Mesenchymal stem cell (in vitro differentiated cells and primary cell): ENCODE data around the gene ZNF23.
A peak's percentile ranks its signal among the peaks of the same experiment; 100 is the strongest.

Experiments used
- DNase-seq: peaks from one replicate; pipeline ENCODE4 v3.0.0-alpha.2; 2013
- H2AFZ ChIP-seq: one replicate; pipeline ENCODE4 v1.6.1; 2013; ENCODE audit warnings: low read depth, mild to moderate bottlenecking, control low read depth, inconsistent platforms, low read length, moderate library complexity
- H2AK5ac ChIP-seq: 2 replicates; pipeline ENCODE4 v1.6.1; 2013; ENCODE audit warnings: low read length, moderate library complexity, mild to moderate bottlenecking, inconsistent platforms; ENCODE audit not compliant: severe bottlenecking
- H2BK120ac ChIP-seq: one replicate; pipeline ENCODE4 v1.6.1; 2013; ENCODE audit warnings: low read depth, mild to moderate bottlenecking, inconsistent platforms, low read length, moderate library complexity
- H2BK12ac ChIP-seq, 2 experiments: one replicate each; pipeline ENCODE4 v1.6.1; 2013; ENCODE audit warnings: inconsistent platforms in 2 of 2, low read length in 2 of 2, mild to moderate bottlenecking in 2 of 2, moderate library complexity in 2 of 2, control low read depth in 1 of 2
- H2BK15ac ChIP-seq: one replicate; pipeline ENCODE4 v1.6.1; 2013; ENCODE audit warnings: mild to moderate bottlenecking, low read depth, inconsistent platforms; ENCODE audit not compliant: poor library complexity, severe bottlenecking
- H2BK5ac ChIP-seq: 2 replicates; pipeline ENCODE4 v1.6.1; 2013; ENCODE audit warnings: low read depth, mild to moderate bottlenecking, low read length, control low read depth, inconsistent platforms; ENCODE audit not compliant: poor library complexity, severe bottlenecking
- H3K14ac ChIP-seq, 2 experiments: one replicate each; pipeline ENCODE4 v1.6.1; 2013; ENCODE audit warnings: inconsistent platforms in 2 of 2, low read length in 2 of 2, control low read depth in 1 of 2, mild to moderate bottlenecking in 1 of 2, moderate library complexity in 1 of 2
- H3K18ac ChIP-seq, 2 experiments: one replicate each; pipeline ENCODE4 v1.6.1; 2013; ENCODE audit warnings: inconsistent platforms in 2 of 2, low read length in 2 of 2, control low read depth in 1 of 2, low read depth in 1 of 2, mild to moderate bottlenecking in 1 of 2
- H3K23ac ChIP-seq, 2 experiments: one replicate each; pipeline ENCODE4 v1.6.1; 2013; ENCODE audit warnings: inconsistent platforms in 2 of 2, low read length in 2 of 2, mild to moderate bottlenecking in 2 of 2, moderate library complexity in 2 of 2, control low read depth in 1 of 2
- H3K27ac ChIP-seq: 2 replicates; pipeline ENCODE4 v1.5.1; 2013; ENCODE audit warnings: mild to moderate bottlenecking, moderate library complexity, low read length, control low read depth, inconsistent platforms; ENCODE audit not compliant: poor library complexity, severe bottlenecking
- H3K27me3 ChIP-seq, 2 experiments: 2 replicates each; pipeline versions ENCODE4 v1.6.1 to v1.7.0; 2013; ENCODE audit warnings: low read length in 2 of 2, mild to moderate bottlenecking in 2 of 2, moderate library complexity in 2 of 2, control low read depth in 1 of 2, inconsistent platforms in 1 of 2; ENCODE audit not compliant: control insufficient read depth in 1 of 2, insufficient read depth in 1 of 2
- H3K36me3 ChIP-seq, 2 experiments: 2 replicates each; pipeline versions ENCODE4 v1.6.1 to v1.7.0; 2013; ENCODE audit warnings: low read length in 2 of 2, control low read depth in 1 of 2, inconsistent platforms in 1 of 2, low read depth in 1 of 2, mild to moderate bottlenecking in 1 of 2; ENCODE audit not compliant: insufficient read depth in 2 of 2, control insufficient read depth in 1 of 2
- H3K4ac ChIP-seq, 2 experiments: one replicate each; pipeline ENCODE4 v1.6.1; 2013; ENCODE audit warnings: inconsistent platforms in 2 of 2, low read length in 2 of 2, mild to moderate bottlenecking in 2 of 2, moderate library complexity in 2 of 2, control low read depth in 1 of 2, low read depth in 1 of 2
- H3K4me1 ChIP-seq: 2 replicates; pipeline ENCODE4 v1.6.1; 2013; ENCODE audit warnings: low read depth, low read length, control low read depth; ENCODE audit not compliant: control insufficient read depth, insufficient read depth
- H3K4me2 ChIP-seq: 2 replicates; pipeline ENCODE4 v1.6.1; 2013; ENCODE audit warnings: low read length, mild to moderate bottlenecking, inconsistent platforms; ENCODE audit not compliant: poor library complexity, severe bottlenecking
- H3K4me3 ChIP-seq, 2 experiments: 2 replicates each; pipeline versions ENCODE4 v1.5.1 to v1.7.0; 2013; ENCODE audit warnings: low read length in 2 of 2, mild to moderate bottlenecking in 2 of 2, control low read depth in 1 of 2, low read depth in 1 of 2; ENCODE audit not compliant: insufficient read depth in 1 of 2
- H3K79me1 ChIP-seq: replicated peaks from 2 replicates; pipeline ENCODE4 v1.6.1; 2013; ENCODE audit warnings: mild to moderate bottlenecking, control low read depth, low read length, inconsistent platforms; ENCODE audit not compliant: poor library complexity, severe bottlenecking
- H3K9ac ChIP-seq: 2 replicates; pipeline ENCODE4 v1.7.0; 2013; ENCODE audit warnings: mild to moderate bottlenecking, low read length, moderate library complexity
- H3K9me3 ChIP-seq: 2 replicates; pipeline ENCODE4 v1.7.0; 2013; ENCODE audit warnings: mild to moderate bottlenecking, low read length; ENCODE audit not compliant: control insufficient read depth
- H4K8ac ChIP-seq: one replicate; pipeline ENCODE4 v1.6.1; 2013; ENCODE audit warnings: inconsistent platforms, mild to moderate bottlenecking, low read length, moderate library complexity
- H4K91ac ChIP-seq: one replicate; pipeline ENCODE4 v1.6.1; 2013; ENCODE audit warnings: mild to moderate bottlenecking, low read length, inconsistent platforms
- WGBS: methylation state at CpG from one replicate; pipeline ENCODE4 v1.1.7; 2013; ENCODE audit warnings: mixed read lengths; 5-methylcytosine and 5-hydroxymethylcytosine counted together

The ZNF23 gene

GRCh38 chr16:71472931-71473330, 10.9 kb upstream of the ZNF23 start:
- DNase-seq, result no peak
- no peak overlapping the region for H3K4me2 ChIP-seq

DNA sequence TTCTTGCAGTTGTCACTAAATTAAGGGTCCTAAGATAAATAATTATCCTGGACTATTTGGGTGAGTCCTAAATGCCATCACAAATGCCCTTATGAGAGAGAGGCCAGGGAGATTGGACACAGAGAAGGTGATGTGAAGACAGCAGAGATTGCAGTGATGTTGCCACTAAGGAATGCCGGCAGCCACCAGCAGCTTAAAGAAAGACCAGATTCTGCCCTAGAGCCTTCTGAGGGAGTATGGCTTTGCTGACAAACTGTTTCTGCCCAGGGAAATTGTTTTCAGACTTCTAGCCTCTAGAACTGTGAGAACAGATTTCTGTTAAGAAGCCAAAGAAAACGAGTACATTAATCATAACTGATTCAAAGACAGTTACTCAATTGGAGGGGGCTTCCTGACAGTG, 10.0 kb upstream of the ZNF23 start:
- Histone ChIP-seq H3K4ac (no peak overlapping the region), H2AK5ac (no peak overlapping the region), H3K4me2 (no peak overlapping the region), H3K4me3 (no peak overlapping the region), H2BK12ac (no peak overlapping the region), H2BK15ac (no peak overlapping the region), H3K23ac (no peak overlapping the region), H3K27me3 (no peaks in the 10 kb centered on the region), H2AFZ (no peak overlapping the region), H3K9ac (no peak overlapping the region), H3K4me1 (no peaks in the 10 kb centered on the region), H4K8ac (no peak overlapping the region), H3K9me3 (peaks cover 8% of the 10 kb centered on the region), H2BK120ac (no peak overlapping the region), H3K79me1 (no peaks in the 10 kb centered on the region), H3K18ac (no peak overlapping the region), H4K91ac (no peak overlapping the region), H3K14ac (no peak overlapping the region), H2BK5ac (no peak overlapping the region), H3K36me3 (peaks cover 0 to 23% of the 10 kb centered on the region in 2 experiments), H3K27ac (no peak overlapping the region)
- 62% methylated on average over 2 of the region's 2 CpGs for WGBS
- DNase-seq, result no peak

More at GRCh38 chr16:71472931-71473330, 10.9 kb upstream of the ZNF23 start:
- Histone ChIP-seq H2BK15ac (no peak overlapping the region), H3K9ac (no peak overlapping the region), H2AFZ (no peak overlapping the region), H4K91ac (no peak overlapping the region), H3K36me3 (peaks cover 0 to 32% of the 10 kb centered on the region in 2 experiments), H3K4ac (no peak overlapping the region), H3K27me3 (no peaks in the 10 kb centered on the region), H3K23ac (no peak overlapping the region), H2AK5ac (no peak overlapping the region), H2BK5ac (no peak overlapping the region), H2BK120ac (no peak overlapping the region), H2BK12ac (no peak overlapping the region), H3K27ac (no peak overlapping the region), H3K4me1 (no peaks in the 10 kb centered on the region), H3K79me1 (no peaks in the 10 kb centered on the region), H3K14ac (no peak overlapping the region), H4K8ac (no peak overlapping the region), H3K18ac (no peak overlapping the region), H3K9me3 (peaks cover 8% of the 10 kb centered on the region), H3K4me3 (no peak overlapping the region)
- WGBS, result 83% methylated on average over 1 of the region's 2 CpGs

DNA sequence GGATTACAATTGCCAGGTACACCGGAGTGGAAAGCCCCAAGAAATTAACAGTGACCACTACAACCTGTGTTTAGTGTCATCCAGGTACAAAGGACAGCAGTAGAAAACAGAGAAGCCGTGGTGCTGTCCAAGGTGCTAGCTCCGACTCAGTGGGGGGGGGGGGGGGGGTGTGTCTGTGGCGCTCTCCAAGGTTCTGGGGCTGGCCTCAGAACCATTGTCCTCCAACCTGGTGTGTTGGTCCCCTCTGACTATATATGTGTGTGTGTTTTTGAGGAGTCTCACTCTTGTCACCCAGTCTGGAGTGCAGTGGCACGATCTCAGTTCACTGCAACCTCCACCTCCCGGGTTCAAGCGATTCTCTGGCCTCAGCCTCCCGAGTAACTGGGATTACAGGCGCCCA, 5.8 kb upstream of the ZNF23 start:
- no peak overlapping the region for H2BK120ac ChIP-seq
- H3K4me2 ChIP-seq, result no peak overlapping the region
- no peak overlapping the region for H2BK5ac ChIP-seq
- no peak overlapping the region for H3K9ac ChIP-seq
- no peaks in the 10 kb centered on the region for H3K9me3 ChIP-seq
- H4K8ac ChIP-seq, result no peak overlapping the region
- H3K27ac ChIP-seq, result no peak overlapping the region
- H3K4ac ChIP-seq, result no peak overlapping the region
- H3K14ac ChIP-seq, result no peak overlapping the region
- H3K18ac ChIP-seq, result no peak overlapping the region
- H4K91ac ChIP-seq, result no peak overlapping the region
- no peaks in the 10 kb centered on the region for H3K79me1 ChIP-seq
- no peak overlapping the region for H2AK5ac ChIP-seq
- H3K36me3 ChIP-seq, result peaks cover 0 to 6% of the 10 kb centered on the region in 2 experiments
- peak; percentile 43 for DNase-seq
- no peak overlapping the region for H2BK15ac ChIP-seq
- no peak overlapping the region for H3K4me3 ChIP-seq
- H3K27me3 ChIP-seq, result no peaks in the 10 kb centered on the region
- H3K4me1 ChIP-seq, result no peaks in the 10 kb centered on the region
- no peak overlapping the region for H3K23ac ChIP-seq
- WGBS, result 18% methylated on average over 6 of the region's 9 CpGs
- H2AFZ ChIP-seq, result no peak overlapping the region
- no peak overlapping the region for H2BK12ac ChIP-seq

- no peak overlapping the region for H3K4me3 ChIP-seq
- no peak overlapping the region for H4K91ac ChIP-seq
- H3K9me3 ChIP-seq, result no peaks in the 10 kb centered on the region
- H3K18ac ChIP-seq, result no peak overlapping the region
- H3K36me3 ChIP-seq, result no peaks in the 10 kb centered on the region
- H2AFZ ChIP-seq, result no peak overlapping the region
- no peak overlapping the region for H2BK120ac ChIP-seq
- H3K9ac ChIP-seq, result no peak overlapping the region
- DNase-seq, result no peak
- H3K27me3 ChIP-seq, result no peaks in the 10 kb centered on the region
- no peak overlapping the region for H3K23ac ChIP-seq
- no peak overlapping the region for H2BK5ac ChIP-seq
- H3K79me1 ChIP-seq, result peaks cover 8% of the 10 kb centered on the region
- H3K4me1 ChIP-seq, result peaks cover 3% of the 10 kb centered on the region
- no peak overlapping the region for H2BK12ac ChIP-seq
- H3K4me2 ChIP-seq, result no peak overlapping the region
- H3K4ac ChIP-seq, result no peak overlapping the region
- no peak overlapping the region for H2BK15ac ChIP-seq
- 78% methylated on average over 1 of the region's 1 CpG for WGBS
- H3K14ac ChIP-seq, result no peak overlapping the region
- H4K8ac ChIP-seq, result no peak overlapping the region
- no peak overlapping the region for H2AK5ac ChIP-seq
- H3K27ac ChIP-seq, result no peak overlapping the region
These were observed 2.2 kb upstream of the ZNF23 start for GRCh38 chr16:71464231-71464630.
